K562 (cell line): ENCODE data around the gene PRMT3. TPM values are rescaled to one million over a fixed set of nuclear protein-coding genes. Genes with fewer than 3 reads are reported as not detected.

Experiments
- ATAC-seq: fragments of 200-7000 bp; cut with Tn5 transposase; 3 replicates; pipeline ENCODE4 v1.9.1; 2020; ENCODE audit warnings: moderate library complexity
- BruUV-seq: library from RNA; stranded (reverse); fragments of 400-500 nt; replicated peaks from 2 replicates; lab custom pipeline; 2021; lab: Mats Ljungman, UMichigan
- CTCF ChIA-PET: fragments of 300-600 bp; formaldehyde crosslinking; extraction: SDS; loops from one replicate; lab custom pipeline; 2021; ENCODE audit warnings: low intra/inter-chr PET ratio; lab: Yijun Ruan, JAX
- POLR2A ChIA-PET: fragments of 300-600, 350-650 bp; sonication (Branson Sonifier 250); formaldehyde crosslinking; extraction: SDS; loops from one replicate; lab custom pipeline; 2021; ENCODE audit warnings: antibody characterized with exemption, inconsistent platforms; lab: Yijun Ruan, JAX
- DNase-seq, 4 experiments: peaks; one replicate each; pipeline versions ENCODE4 v3.0.0 to v3.0.0-alpha.2; 2011 to 2018; ENCODE audit warnings: low spot score in 3 of 4, mixed read lengths in 3 of 4; ENCODE audit errors: extremely low read depth in 1 of 4
- FAIRE-seq: peaks from 2 replicates; lab custom pipeline; 2011; peaks lifted over from hg19 to GRCh38; lab: Jason Lieb, UNC
- H2AFZ ChIP-seq: 2 replicates; pipeline ENCODE4 v1.6.0; 2011; ENCODE audit warnings: low read depth, low read length, control low read depth, inconsistent platforms
- H3K27ac ChIP-seq: fragments of 200-600 bp; 3 replicates; pipeline ENCODE4 v1.8.0; 2011; ENCODE audit warnings: low read depth, mild to moderate bottlenecking, control low read depth, inconsistent platforms, low read length, moderate library complexity, mixed read lengths; ENCODE audit errors: extremely low read depth
- H3K27me3 ChIP-seq, 2 experiments: fragments of 300-600 bp in 1 of 2; 2 replicates in 1 of 2; 3 replicates in 1 of 2; pipeline versions ENCODE4 v1.6.0 to v1.8.0; 2011; ENCODE audit warnings: inconsistent platforms in 2 of 2, low read length in 2 of 2, mild to moderate bottlenecking in 1 of 2, mixed read lengths in 1 of 2, moderate library complexity in 1 of 2; ENCODE audit not compliant: control insufficient read depth in 2 of 2, insufficient read depth in 2 of 2
- H3K36me3 ChIP-seq: fragments of 300-600 bp; 3 replicates; pipeline ENCODE4 v1.8.0; 2011; ENCODE audit warnings: mild to moderate bottlenecking, low read length, inconsistent platforms; ENCODE audit not compliant: control insufficient read depth, insufficient read depth
- H3K4me1 ChIP-seq, 2 experiments: fragments of 200-600 bp in 1 of 2; replicated peaks in 1 of 2; 2 replicates in 1 of 2; 3 replicates in 1 of 2; pipeline versions ENCODE4 v1.5.1 to v1.8.0; 2011; ENCODE audit warnings: inconsistent platforms in 2 of 2, low read length in 2 of 2, mild to moderate bottlenecking in 1 of 2, mixed read lengths in 1 of 2, moderate library complexity in 1 of 2; ENCODE audit not compliant: control insufficient read depth in 2 of 2, insufficient read depth in 2 of 2
- H3K4me2 ChIP-seq: 2 replicates; pipeline ENCODE4 v1.6.1; 2011; ENCODE audit warnings: low read length, control low read depth, inconsistent platforms, mixed read lengths; ENCODE audit not compliant: insufficient read depth
- H3K4me3 ChIP-seq: fragments of 200-600 bp; sonication (generic), shearing (Covaris generic); 2 replicates; pipeline ENCODE4 v1.5.1; 2016; ENCODE audit warnings: control low read depth, inconsistent platforms
- H3K79me2 ChIP-seq: fragments of 200-600 bp; 3 replicates; pipeline ENCODE4 v1.8.0; 2011; ENCODE audit warnings: low read length, inconsistent platforms; ENCODE audit not compliant: control insufficient read depth, insufficient read depth
- H3K9ac ChIP-seq, 2 experiments: 2 replicates each; pipeline versions ENCODE4 v1.6.0 to v1.6.1; 2011; ENCODE audit warnings: low read depth in 2 of 2, low read length in 2 of 2, control low read depth in 1 of 2, inconsistent platforms in 1 of 2, mild to moderate bottlenecking in 1 of 2, mixed read lengths in 1 of 2; ENCODE audit not compliant: insufficient read depth in 1 of 2
- H3K9me1 ChIP-seq: one replicate; pipeline ENCODE4 v1.6.0; 2011; ENCODE audit warnings: inconsistent platforms, mild to moderate bottlenecking, low read length, moderate library complexity; ENCODE audit not compliant: control insufficient read depth, insufficient read depth
- H3K9me3 ChIP-seq: replicated peaks from 2 replicates; pipeline ENCODE4 v1.5.1; 2011; ENCODE audit warnings: low read depth, low read length, inconsistent platforms; ENCODE audit not compliant: control insufficient read depth, insufficient read depth
- H4K20me1 ChIP-seq: replicated peaks from 2 replicates; pipeline ENCODE4 v1.6.1; 2011; ENCODE audit warnings: low read length, inconsistent platforms, mixed read lengths; ENCODE audit not compliant: control insufficient read depth, insufficient read depth
- CBFA2T3 ChIP-seq: fragments of 450-650 bp; IDR thresholded peaks from 2 replicates; pipeline ENCODE4 v1.6.1; 2017
- CREB1 ChIP-seq, 2 experiments: sonication (generic) in 1 of 2; formaldehyde crosslinking in 1 of 2; IDR thresholded peaks; 2 replicates each; pipeline versions ENCODE4 v1.6.1 to v1.8.0; 2012 to 2022; ENCODE audit warnings: inconsistent platforms in 1 of 2, mild to moderate bottlenecking in 1 of 2, missing genetic modification reagents in 1 of 2, moderate library complexity in 1 of 2
- HDAC1 ChIP-seq, 2 experiments: fragments of 450-650 bp; IDR thresholded peaks; 2 replicates each; pipeline ENCODE4 v1.6.1; 2016 to 2017; ENCODE audit warnings: inconsistent platforms in 1 of 2, mild to moderate bottlenecking in 1 of 2, moderate library complexity in 1 of 2
- MAX ChIP-seq: sonication (generic); formaldehyde crosslinking; IDR thresholded peaks from 2 replicates; pipeline ENCODE4 v1.9.0; 2022; ENCODE audit warnings: mild to moderate bottlenecking, missing genetic modification reagents
- RCOR1 ChIP-seq, 2 experiments: IDR thresholded peaks; 2 replicates each; pipeline ENCODE4 v1.6.1; 2012; ENCODE audit warnings: low read depth in 2 of 2, low read length in 2 of 2, borderline replicate concordance in 1 of 2, improper control_type of control experiment in 1 of 2
- RNF2 ChIP-seq: sonication (generic); IDR thresholded peaks from 2 replicates; pipeline ENCODE4 v1.6.1; 2016
- TCF3 ChIP-seq: sonication (generic); formaldehyde crosslinking; IDR thresholded peaks from 2 replicates; pipeline ENCODE4 v1.4.0; 2020; ENCODE audit warnings: mild to moderate bottlenecking, missing genetic modification reagents
- VEZF1 ChIP-seq: fragments of 200-800 bp; sonication (Bioruptor generic); IDR thresholded peaks from 2 replicates; pipeline ENCODE4 v1.6.1; 2017; ENCODE audit warnings: missing genetic modification characterization, missing compliant biosample characterization
- ZNF318 ChIP-seq, 2 experiments: fragments of 450-650 bp; IDR thresholded peaks; 2 replicates each; pipeline ENCODE4 v1.6.1; 2016; ENCODE audit warnings: mild to moderate bottlenecking in 2 of 2, borderline replicate concordance in 1 of 2, low read depth in 1 of 2, moderate library complexity in 1 of 2
- ZNF41 ChIP-seq: fragments of 250-450 bp; sonication (Bioruptor Pico); conservative IDR thresholded peaks from 2 replicates; pipeline ENCODE4 v1.4.0; 2020; ENCODE audit warnings: mild to moderate bottlenecking
- WGBS: fragments of 100-300 bp; shearing (Covaris generic); methylation state at CpG from one replicate; pipeline ENCODE4 v1.1.6; 2016; ENCODE audit warnings: low coverage, mixed read lengths; ENCODE audit not compliant: insufficient coverage; ENCODE audit errors: missing lambda C conversion rate; 5-methylcytosine and 5-hydroxymethylcytosine counted together
- in situ Hi-C: fragments of 300-500 bp; cut with MboI; formaldehyde crosslinking; loops from 4 replicates; pipeline ENCODE4 v1.15.0; 2018; ENCODE audit warnings: inconsistent platforms, mixed read lengths
- intact Hi-C: fragments of 100-400 bp; cut with micrococcal nuclease; formaldehyde crosslinking; loops from 2 replicates; pipeline ENCODE4 v1.14.2; 2022
- polyA plus RNA-seq, 8 experiments: library from polyadenylated mRNA; depleted of rRNA in 4 of 8; stranded (reverse) in 5 of 8; unstranded in 3 of 8; fragments of >200 nt; fragmentation: Nextera tagmentation in 2 of 8; fragmentation: Illumina TruSeq in 1 of 8; extraction: Ambion mirVana in 2 of 8; extraction: Trizol in 1 of 8; gene quantifications; 2 replicates each; pipeline versions ENCODE4 v1.2.1 to v1.2.3, GENCODE V29; 2011 to 2014; ENCODE audit warnings: inconsistent platforms in 1 of 8, missing spikeins in 1 of 8
- total RNA-seq, 7 experiments: library from RNA; depleted of rRNA in 6 of 7; stranded (reverse); fragments of >200 nt in 6 of 7; fragmentation: Illumina TruSeq in 2 of 7; extraction: Trizol in 2 of 7; gene quantifications; 2 replicates each; pipeline versions ENCODE4 v1.2.1 to v1.2.3, GENCODE V29; 2011 to 2021; ENCODE audit warnings: low replicate concordance in 1 of 7

The PRMT3 gene
- total and polyA plus RNA-seq, 9 of the 15 experiments (the other 6 are each of a cell fraction or from before 2014, with no cell fraction given): 24.0 to 62.1 (median 44.7) TPM

- TF ChIP-seq VEZF1 (CRISPR knock-in tag): no peak
Measured at GRCh38 chr11:20489948-20490347, 102.4 kb downstream of the PRMT3 start (continued).

GRCh38 chr11:20493340-20493739, 105.8 kb downstream of the PRMT3 start:
- no TSS peak for BruUV-seq
- WGBS: 16% methylated on average over 4 of the region's 4 CpGs
- ATAC-seq (peak; percentile 90), FAIRE-seq (peak; percentile 97), DNase-seq (peak; percentile 59 to 86 (median 70))
- Histone ChIP-seq H3K9me1 (no peaks in the 10 kb centered on the region), H3K4me2 (no peak overlapping the region; the same call in 1 of the 2 replicates), H3K36me3 (peaks cover 45% of the 10 kb centered on the region), H3K27me3 (no peaks in the 10 kb centered on the region), H3K4me1 (peaks cover 5 to 9% of the 10 kb centered on the region in 2 experiments; a peak in 3 of 5 replicates), H3K27ac (no peak overlapping the region), H3K9me3 (no peaks in the 10 kb centered on the region), H3K4me3 (no peak overlapping the region), H4K20me1 (no peaks in the 10 kb centered on the region), H2AFZ (no peak overlapping the region), H3K9ac (no peak overlapping the region), H3K79me2 (peaks cover 11% of the 10 kb centered on the region; the same call in 2 of the 3 replicates)
- intact Hi-C loops (no loop called here), in situ Hi-C loops (no loop called here)
- CTCF ChIA-PET: no interaction called here
- POLR2A ChIA-PET: interaction anchor here (0.6 to 0.9 kb wide), 3 partner anchors 13 to 33 kb away, joined by 3 to 5 read pairs (median 3); no protein-coding TSS in a partner anchor
- TF ChIP-seq ZNF41 (CRISPR knock-in tag) (no peak), RCOR1 (IDR thresholded peaks at IDR 0.05; ENCODE audit: borderline replicate concordance in 1 of 2, low read depth in 2 of 2, low read length in 2 of 2) (peak in 1 of 2 experiments; percentile 89; a peak in 1 of 4 replicates), HDAC1 (IDR thresholded peaks at IDR 0.05) (peak in 1 of 2 experiments; percentile 54; a peak in 2 of 4 replicates), CREB1 (IDR thresholded peaks at IDR 0.05) (peak; percentile 48; the same call in 1 of the 2 replicates), CREB1 (CRISPR knock-in tag; IDR thresholded peaks at IDR 0.05) (no peak), ZNF318 (IDR thresholded peaks at IDR 0.05; ENCODE audit: borderline replicate concordance in 1 of 2, low read depth in 1 of 2) (no peak), CBFA2T3 (peak; percentile 96), TCF3 (CRISPR knock-in tag) (peak; percentile 91), MAX (CRISPR knock-in tag) (no peak), RNF2 (peak; percentile 46; the same call in 1 of the 2 replicates)
